Measurements from ENCODE around the gene MACROH2A1.

- no peak for TF ChIP-seq YY1 (IDR thresholded peaks at IDR 0.05; ENCODE audit: insufficient read depth, insufficient read length)
- TF ChIP-seq SUZ12 (IDR thresholded peaks at IDR 0.05; ENCODE audit: extremely low read depth, insufficient read depth, insufficient read length): no peak
These were observed 24.8 kb upstream of the MACROH2A1 start for GRCh38 chr5:135423846-135424168.
